IPS-18c (cell line): ENCODE measurements around the gene CEBPE.

Source experiments
- H3K4me3 ChIP-seq: 2 replicates; pipeline ENCODE4 v1.7.0; 2013; ENCODE audit warnings: low read depth, mild to moderate bottlenecking, low read length, moderate library complexity; ENCODE audit not compliant: insufficient read depth
- H3K9me3 ChIP-seq: one replicate; pipeline ENCODE4 v1.6.1; 2013; ENCODE audit warnings: mild to moderate bottlenecking, low read length, moderate library complexity; ENCODE audit not compliant: control insufficient read depth, insufficient read depth

CEBPE gene

GRCh38 chr14:23099212-23099861, 19.7 kb downstream of the CEBPE start:
- Histone ChIP-seq H3K9me3 (no peaks in the 10 kb centered on the region), H3K4me3 (no peak overlapping the region)

- no peaks in the 10 kb centered on the region for H3K9me3 ChIP-seq
- H3K4me3 ChIP-seq = no peak overlapping the region
Observed at GRCh38 chr14:23097786-23098185, 21.3 kb downstream of the CEBPE start.

DNA sequence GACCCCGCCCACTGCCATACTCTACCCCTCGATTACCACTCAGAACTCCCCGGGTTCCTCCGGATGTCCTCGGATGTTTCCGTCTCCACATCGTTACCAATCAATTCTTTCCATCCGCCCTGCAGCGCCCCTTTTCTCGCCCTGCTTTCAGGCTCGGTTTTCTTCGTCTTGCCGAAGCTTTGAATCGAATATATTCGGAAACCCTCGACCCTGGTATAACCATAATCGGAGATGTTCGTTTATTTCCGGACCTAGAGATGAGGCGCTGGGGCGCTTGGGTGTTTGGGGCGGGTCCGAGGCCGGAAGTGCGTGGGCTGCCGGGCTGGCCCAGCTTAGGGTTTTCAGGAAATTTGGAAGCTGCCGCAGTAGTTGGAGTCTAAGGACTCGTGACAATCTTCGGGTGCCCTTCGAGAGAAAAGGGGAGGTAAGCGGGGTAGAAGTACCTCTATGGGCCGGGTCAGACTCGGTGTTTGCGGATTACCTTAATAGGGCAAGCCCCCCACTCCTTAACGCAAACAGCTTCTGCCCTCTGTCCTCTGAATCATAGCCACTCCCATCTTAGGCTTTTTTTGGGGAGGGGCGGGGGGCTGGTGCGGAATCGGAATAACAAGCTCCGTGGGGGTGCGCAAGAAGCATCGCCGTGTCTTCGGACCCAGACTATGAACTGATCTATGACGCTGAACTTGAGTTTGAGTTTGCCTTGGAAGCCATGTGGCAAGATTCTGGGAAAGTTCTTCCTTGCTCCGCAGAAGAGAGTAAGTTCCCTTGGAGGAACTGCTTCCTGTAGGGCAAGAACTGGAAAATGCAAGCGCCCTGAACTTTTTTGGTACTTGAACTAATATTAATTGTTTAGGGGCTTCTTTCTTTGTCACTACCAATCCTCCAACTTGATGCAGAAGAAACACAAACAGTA, 23.6 kb downstream of the CEBPE start, which contains the start of gene C14orf119:
Gene C14orf119 (plus strand): TSS at position 310 of the 913 bp plus-strand sequence. CDS start 2,154 bp downstream, outside the sequence.
- Histone ChIP-seq H3K9me3 (no peaks in the 10 kb centered on the region), H3K4me3 (peak within 1 kb of the TSS; percentile 100)

DNA sequence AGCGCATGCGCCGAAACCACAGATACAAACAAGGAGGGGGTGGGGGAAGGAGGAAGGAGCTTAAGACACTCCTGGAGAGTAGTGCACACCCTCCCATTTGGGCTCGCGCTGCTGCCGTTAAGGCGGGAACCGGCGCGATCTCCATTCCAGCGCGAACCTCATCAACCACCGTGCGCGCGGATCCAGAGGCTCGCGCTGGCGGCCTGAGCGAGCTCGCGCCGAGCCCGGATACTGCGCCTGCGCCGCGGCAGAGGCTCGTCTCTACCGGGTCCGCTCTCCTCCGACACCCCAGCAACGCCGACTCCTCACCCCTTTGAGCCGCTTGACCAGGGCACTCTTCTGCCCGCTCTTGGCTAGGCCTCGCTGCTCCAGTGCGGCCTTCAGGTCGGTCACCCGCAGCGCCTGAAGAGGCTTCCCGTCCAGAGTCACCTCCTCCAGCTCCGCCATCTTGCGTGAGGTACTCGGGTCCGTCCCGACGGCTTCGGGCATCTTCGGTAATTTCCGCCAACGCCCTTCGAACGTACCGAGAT, 24.3 kb downstream of the CEBPE start, which contains the start of gene ACIN1:
Gene ACIN1 (minus strand): TSS at position 471 of the 530 bp plus-strand sequence. CDS start 24 bp downstream, at position 447.
- no peaks in the 10 kb centered on the region for H3K9me3 ChIP-seq
- H3K4me3 ChIP-seq = peak within 1 kb of the TSS; percentile 100

DNA sequence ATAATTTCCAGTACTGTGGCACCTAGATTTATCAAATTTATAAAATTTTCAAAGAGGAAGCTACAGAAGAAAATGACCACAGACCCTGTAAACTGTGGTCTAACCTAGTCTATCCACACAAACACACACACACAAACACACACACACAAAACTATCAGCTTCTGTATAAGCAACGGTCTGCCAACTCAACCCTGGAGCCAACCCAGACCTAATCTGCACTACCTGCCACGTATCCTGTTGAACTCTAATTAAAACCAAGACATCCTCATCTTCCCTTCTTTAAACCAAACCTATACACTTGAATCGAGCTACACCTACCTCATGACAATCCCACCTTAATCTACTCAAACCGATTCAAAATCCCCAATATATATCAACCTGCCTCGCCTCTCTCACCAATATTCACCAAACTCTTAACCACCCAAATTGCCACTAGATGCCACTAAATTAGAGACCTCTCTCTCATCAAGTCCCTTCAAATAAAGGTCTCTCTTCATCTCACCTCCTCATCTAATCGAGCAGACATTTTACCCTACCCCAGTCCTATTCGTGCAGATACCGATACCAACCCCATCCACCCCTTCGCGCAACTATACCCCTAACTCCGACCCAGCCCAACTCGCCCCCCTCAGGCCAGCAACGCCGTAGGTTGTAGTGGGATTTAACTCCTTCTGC, 24.9 kb downstream of the CEBPE start:
- Histone ChIP-seq H3K9me3 (no peaks in the 10 kb centered on the region), H3K4me3 (peak overlapping the region; percentile 100)

GRCh38 chr14:23093526-23093925, 25.5 kb downstream of the CEBPE start:
- Histone ChIP-seq H3K4me3 (peak overlapping the region; percentile 100; the same call in 1 of the 2 replicates), H3K9me3 (no peaks in the 10 kb centered on the region)

- no peak overlapping the region for H3K4me3 ChIP-seq
- no peaks in the 10 kb centered on the region for H3K9me3 ChIP-seq
Observed at GRCh38 chr14:23093104-23093503, 26.0 kb downstream of the CEBPE start.

DNA sequence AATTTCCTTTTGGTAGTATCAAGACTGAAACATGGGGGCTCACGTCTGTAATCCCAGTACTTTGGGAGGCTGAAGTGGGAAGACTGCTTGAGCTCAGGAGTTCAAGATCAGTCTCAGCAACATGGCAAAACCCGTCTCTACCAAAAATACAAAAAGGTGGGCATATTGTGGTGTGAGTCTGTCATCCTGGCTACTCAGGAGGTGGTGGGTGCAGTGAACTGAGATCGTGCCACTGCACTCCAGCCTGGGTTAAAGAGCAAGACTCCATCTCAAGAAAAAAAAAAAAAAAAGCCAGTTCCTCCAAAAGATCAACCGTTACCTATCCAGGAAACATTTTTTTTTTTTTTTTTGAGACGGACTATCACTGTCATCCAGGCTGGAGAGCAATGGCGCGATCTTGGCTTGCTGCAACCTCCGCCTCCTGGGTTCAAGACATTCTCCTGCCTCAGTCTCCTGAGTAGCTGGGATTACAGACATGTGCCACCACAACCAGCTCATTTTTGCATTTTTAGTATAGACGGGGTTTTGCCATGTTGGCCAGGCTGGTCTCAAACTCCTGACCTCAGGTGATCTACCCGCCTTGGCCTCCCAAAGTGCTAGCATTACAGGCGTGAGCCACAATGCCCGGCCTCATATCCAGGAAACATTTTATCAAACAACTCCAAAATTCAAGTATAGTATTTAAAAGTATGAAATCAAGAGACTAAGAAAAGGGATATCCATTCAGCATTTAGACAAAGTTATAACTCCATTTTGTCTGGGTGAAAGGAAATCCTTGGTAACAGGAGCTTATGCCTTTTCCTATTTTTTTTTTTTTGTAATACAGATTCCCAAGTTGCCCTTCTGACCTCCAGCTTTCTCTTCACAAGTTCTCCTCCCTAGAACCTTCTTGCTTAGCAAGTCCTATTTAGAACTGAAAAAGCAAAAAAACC, 27.5 kb downstream of the CEBPE start:
- Histone ChIP-seq H3K9me3 (no peaks in the 10 kb centered on the region), H3K4me3 (no peak overlapping the region)

DNA sequence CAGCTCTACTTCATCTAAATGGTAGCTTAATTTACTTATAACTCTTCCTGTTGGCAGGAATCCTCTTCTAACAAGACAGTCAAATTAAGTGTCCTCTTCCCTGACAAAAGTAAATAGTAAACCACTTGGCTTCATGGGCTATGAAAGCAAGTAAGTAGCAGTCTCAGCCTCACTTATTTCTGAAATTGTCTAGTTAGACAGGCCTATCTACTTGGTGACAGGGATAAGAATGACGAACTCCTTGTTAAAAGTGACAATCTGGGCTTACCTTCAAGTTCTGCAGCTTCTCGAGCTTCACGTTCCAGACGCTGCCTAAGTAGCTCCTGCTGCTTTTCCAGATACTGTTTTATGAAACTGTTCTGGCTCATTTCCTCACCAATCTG, 28.8 kb downstream of the CEBPE start:
- no peak overlapping the region for H3K4me3 ChIP-seq
- H3K9me3 ChIP-seq = no peaks in the 10 kb centered on the region

DNA sequence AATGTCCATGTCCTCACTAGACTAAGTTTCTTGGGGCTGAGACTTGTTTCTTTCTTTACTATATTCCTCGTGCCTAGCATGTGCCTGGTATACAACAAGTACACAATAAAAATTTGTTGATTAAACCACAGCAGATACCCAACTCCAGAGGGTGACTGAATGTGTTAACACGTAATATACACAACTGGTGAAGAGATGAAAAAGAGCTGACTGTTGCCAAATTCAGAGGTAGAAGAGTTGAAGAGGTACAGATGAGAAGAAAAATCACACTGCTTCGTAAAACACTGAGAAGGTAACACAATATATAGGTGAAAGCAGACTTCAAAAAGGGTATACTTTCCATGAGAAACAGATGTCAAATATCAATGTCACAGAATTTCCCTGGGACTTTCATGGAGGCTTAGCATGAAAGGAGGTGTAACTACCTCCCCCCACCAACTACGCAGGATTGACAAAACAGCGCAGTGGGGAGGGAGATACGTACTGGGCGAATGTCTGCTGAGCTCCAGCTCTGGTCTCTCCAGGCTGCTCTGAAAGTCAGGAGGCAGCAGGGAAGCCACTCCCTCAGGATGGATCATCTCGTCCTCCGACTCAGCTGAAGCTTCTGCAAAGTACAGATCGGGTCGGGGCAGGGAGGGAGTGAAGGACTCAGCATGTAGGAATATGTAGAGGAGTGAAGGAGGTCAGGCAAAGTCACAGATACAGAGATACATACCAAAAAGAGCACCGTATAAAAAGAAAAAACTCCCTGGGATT, 29.4 kb downstream of the CEBPE start:
- Histone ChIP-seq H3K9me3 (no peaks in the 10 kb centered on the region), H3K4me3 (no peak overlapping the region)

DNA sequence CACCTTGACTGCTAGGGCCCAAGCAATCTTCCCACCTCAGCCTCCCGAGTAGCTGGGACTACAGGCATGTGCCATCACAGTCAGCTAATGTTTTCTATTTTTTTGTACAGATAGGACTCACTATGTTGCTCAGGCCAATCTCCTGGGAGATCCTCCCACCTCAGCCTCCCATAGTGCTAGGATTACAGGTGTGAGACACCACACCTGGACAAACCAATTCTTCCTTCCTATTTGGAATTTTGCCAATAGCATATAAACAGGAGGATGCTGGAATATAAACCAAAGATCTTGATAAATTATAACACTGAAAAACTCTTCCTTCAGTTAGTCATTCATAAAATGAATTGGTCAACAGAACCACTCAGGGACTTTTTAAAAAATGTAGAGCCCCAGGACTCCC, 32.5 kb downstream of the CEBPE start:
- H3K4me3 ChIP-seq = no peak overlapping the region

GRCh38 chr14:23085458-23085857, 33.6 kb downstream of the CEBPE start:
- Histone ChIP-seq H3K4me3 (no peak overlapping the region), H3K9me3 (no peaks in the 10 kb centered on the region)

More for the DNA sequence above, 32.5 kb downstream of the CEBPE start:
- no peaks in the 10 kb centered on the region for H3K9me3 ChIP-seq

DNA sequence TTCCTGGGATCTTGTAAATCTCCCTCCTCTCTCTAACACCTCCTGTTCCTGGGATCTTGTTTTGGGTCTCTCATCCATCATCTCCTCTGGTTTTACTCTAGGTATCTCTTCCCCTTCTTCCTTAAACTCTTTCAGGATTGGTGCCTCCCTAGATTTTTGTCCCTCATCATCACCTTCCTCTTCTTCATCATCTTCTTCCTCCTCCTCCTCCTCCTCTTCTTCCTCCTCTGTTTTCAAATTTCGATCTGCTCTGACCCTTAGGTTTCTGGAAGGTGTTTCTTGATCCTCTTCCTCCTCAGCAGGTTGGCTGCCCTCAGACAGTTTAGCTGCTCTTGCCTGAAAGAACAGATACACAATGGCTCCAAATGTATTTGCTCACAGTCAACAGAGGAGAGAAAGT, 38.6 kb downstream of the CEBPE start:
- no peaks in the 10 kb centered on the region for H3K9me3 ChIP-seq
- H3K4me3 ChIP-seq = no peak overlapping the region

DNA sequence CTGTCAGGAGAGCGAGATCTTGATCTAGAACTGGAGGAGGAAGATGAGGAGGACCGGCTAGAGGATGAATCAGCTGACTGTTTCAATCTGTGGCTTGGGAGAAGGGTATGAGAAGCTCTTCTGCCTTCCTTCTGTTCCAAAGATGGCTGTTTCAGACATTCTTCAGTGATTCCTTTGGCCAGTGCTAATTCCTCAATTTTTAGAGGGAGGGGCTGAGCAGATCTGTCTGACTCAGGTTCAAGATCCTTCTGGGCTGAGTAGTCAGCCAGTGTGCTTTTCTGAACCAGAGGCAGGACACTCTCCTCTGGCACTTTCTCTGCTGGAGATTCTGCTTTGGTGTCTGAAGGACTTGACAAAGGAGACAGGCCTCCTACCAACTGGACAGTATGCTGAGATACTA, 39.3 kb downstream of the CEBPE start:
- no peaks in the 10 kb centered on the region for H3K9me3 ChIP-seq
- no peak overlapping the region for H3K4me3 ChIP-seq

GRCh38 chr14:23078692-23079116, 40.4 kb downstream of the CEBPE start:
- Histone ChIP-seq H3K4me3 (no peak overlapping the region), H3K9me3 (no peaks in the 10 kb centered on the region)

GRCh38 chr14:23077962-23078361, 41.1 kb downstream of the CEBPE start:
- H3K4me3 ChIP-seq = no peak overlapping the region
- no peaks in the 10 kb centered on the region for H3K9me3 ChIP-seq
